Thyroid gland (tissue), 4 donors: ENCODE measurements around the gene BICDL2.

Experiments
- POLR2A ChIP-seq, 2 donors: fragments of 450-650 bp; IDR thresholded peaks; one replicate each; pipeline ENCODE4 v1.6.1; 2017; ENCODE audit warnings: antibody characterized with exemption in 2 of 2, mild to moderate bottlenecking in 2 of 2, moderate library complexity in 1 of 2
- TF ChIP-seq, protein P1 (sequence below), 6 experiments: fragments of 200-600 bp in 3 of 6; fragments of 450-650 bp in 3 of 6; sonication (generic) in 3 of 6; IDR thresholded peaks; one replicate each; pipeline ENCODE4 v1.5.1; 2016 to 2019; ENCODE audit warnings: antibody characterized with exemption in 6 of 6, mild to moderate bottlenecking in 2 of 6, inconsistent platforms in 1 of 6, moderate library complexity in 1 of 6

DNA sequence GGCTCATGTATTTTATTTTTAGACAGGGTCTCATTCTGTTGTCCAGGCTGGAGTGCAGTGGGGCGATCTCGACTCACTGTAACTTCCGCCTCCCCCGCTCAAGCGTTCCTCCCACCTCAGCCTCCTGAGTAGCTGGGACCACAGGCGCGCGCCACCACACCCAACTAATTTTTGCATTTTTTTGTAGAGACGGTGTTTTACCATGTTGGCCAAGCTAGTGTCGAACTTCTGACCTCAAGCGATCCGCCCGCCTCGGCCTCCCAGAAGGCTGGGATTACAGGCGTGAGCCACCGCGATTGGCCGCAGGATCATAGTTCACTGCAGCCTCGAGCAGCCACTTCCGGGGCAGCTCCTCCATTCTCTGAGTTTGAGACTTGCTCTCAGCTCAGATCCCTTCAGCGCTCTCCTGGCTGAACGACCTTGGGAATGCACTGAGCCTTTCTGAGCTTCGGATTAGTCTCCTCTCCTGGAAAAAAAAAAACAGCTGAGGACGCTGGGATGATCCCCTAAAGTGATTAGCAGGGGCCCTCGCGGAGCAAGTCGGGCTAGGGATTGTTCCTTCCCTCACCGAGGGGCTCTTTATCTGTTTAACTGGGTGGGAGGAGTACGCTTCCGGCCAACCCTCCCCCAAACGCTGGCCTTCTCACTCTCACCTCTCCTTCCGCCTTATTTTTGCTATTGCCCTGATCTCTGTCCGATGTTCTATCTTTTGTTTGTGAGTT lies 55.4 kb downstream of the BICDL2 start:
- no peak for TF ChIP-seq POLR2A (IDR thresholded peaks at IDR 0.05)
- TF ChIP-seq, protein P1, sequence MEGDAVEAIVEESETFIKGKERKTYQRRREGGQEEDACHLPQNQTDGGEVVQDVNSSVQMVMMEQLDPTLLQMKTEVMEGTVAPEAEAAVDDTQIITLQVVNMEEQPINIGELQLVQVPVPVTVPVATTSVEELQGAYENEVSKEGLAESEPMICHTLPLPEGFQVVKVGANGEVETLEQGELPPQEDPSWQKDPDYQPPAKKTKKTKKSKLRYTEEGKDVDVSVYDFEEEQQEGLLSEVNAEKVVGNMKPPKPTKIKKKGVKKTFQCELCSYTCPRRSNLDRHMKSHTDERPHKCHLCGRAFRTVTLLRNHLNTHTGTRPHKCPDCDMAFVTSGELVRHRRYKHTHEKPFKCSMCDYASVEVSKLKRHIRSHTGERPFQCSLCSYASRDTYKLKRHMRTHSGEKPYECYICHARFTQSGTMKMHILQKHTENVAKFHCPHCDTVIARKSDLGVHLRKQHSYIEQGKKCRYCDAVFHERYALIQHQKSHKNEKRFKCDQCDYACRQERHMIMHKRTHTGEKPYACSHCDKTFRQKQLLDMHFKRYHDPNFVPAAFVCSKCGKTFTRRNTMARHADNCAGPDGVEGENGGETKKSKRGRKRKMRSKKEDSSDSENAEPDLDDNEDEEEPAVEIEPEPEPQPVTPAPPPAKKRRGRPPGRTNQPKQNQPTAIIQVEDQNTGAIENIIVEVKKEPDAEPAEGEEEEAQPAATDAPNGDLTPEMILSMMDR (IDR thresholded peaks at IDR 0.05): no peak
